Subcutaneous preadipocyte (primary cell): Measurements from ENCODE around the gene FAM3A. TPM values are rescaled to one million over a fixed set of nuclear protein-coding genes. Genes with fewer than 3 reads are reported as not detected.

ENCODE experiments used
- small RNA-seq: library from RNA; depleted of rRNA; stranded (forward); fragments of <200 nt; gene quantifications from one replicate; pipeline ENCODE3, GENCODE V24; 2012
- total RNA-seq: library from RNA; depleted of rRNA; stranded (reverse); fragments of >200 nt; gene quantifications from 2 replicates; pipeline ENCODE4 v1.2.3, GENCODE V29; 2012

The FAM3A gene, protein sequence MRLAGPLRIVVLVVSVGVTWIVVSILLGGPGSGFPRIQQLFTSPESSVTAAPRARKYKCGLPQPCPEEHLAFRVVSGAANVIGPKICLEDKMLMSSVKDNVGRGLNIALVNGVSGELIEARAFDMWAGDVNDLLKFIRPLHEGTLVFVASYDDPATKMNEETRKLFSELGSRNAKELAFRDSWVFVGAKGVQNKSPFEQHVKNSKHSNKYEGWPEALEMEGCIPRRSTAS
- total RNA-seq = 23.3 and 25.0 TPM in 2 replicates

DNA sequence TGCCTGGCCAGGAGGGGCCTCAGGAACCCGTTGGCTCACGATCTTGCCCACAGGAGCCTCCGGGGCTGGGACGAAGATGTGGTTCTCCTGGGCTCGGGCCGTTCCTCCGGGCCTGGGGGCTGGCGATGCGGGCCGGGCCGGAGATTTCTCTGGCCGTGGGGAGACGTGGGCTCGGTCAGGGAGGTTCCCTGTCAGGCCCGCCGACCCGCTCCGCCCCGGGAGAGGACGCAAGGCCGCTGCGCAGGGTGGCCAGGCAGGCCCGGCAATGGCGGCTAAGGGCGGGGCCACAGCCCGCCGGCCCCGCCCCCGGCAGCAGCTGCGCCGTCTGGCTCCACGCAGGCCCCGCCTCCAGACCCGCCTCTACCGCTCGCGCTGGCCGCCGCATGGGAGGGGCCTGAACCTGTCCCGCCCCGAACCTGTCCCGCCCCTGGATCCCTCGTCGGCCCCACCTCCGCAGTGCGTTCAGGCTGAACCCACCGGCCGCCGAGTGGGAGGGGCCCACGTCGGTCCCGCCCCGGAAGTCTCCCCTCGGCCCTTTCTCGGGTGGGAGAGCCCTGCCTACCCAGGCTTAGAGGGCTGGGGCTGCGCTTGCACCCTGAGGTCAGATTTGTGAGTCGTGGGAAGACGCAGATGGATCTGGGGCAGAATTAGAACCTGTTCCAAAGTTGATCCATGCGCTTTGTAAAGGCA is at the start of gene FAM3A:
Gene FAM3A, minus strand, starts transcription at position 267 of the 690 bp plus-strand sequence. CDS start 460 bp downstream, outside the sequence.

DNA sequence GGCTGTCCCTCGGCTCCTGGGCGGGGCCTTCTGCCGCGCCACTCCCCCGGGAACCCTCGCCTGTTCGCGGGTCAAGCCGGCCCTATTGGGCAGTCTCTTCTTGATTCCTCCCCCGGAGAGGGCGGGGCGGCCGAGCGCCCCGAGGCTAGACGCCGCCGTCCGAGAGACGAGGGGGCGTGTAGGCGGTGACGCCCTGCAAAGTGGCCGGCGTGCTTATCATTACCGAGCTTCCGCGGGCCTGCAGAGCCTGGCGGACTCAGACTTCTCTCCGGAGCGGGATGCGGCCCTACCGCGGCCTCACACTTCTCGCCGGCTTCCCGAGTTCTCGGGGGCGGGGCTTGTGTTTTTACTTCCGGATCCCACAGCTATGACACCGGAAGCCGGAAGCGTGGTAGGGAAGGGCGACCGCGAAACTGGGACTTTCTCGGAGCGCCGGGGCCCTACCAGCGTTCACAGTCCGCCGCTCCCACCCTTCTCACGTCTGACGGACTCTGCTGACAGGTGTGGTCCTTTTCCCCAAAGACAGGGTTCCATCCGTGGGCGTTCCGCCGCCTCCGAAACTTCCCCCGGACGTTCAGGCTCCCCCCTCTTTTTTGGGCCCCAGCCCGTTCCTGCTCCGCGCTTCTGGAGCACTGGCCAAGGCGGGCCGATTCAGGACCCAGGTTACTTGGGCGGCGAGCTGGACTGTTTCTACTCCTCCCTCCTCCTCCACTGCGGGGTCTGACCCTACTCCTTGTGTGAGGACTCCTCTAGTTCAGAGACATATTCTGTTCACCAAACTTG is 31.4 kb upstream of the FAM3A start, which contains the start of gene IKBKG:
Gene IKBKG, plus strand, starts transcription at position 376 of the 783 bp plus-strand sequence. CDS start 4,383 bp downstream, outside the sequence.

DNA sequence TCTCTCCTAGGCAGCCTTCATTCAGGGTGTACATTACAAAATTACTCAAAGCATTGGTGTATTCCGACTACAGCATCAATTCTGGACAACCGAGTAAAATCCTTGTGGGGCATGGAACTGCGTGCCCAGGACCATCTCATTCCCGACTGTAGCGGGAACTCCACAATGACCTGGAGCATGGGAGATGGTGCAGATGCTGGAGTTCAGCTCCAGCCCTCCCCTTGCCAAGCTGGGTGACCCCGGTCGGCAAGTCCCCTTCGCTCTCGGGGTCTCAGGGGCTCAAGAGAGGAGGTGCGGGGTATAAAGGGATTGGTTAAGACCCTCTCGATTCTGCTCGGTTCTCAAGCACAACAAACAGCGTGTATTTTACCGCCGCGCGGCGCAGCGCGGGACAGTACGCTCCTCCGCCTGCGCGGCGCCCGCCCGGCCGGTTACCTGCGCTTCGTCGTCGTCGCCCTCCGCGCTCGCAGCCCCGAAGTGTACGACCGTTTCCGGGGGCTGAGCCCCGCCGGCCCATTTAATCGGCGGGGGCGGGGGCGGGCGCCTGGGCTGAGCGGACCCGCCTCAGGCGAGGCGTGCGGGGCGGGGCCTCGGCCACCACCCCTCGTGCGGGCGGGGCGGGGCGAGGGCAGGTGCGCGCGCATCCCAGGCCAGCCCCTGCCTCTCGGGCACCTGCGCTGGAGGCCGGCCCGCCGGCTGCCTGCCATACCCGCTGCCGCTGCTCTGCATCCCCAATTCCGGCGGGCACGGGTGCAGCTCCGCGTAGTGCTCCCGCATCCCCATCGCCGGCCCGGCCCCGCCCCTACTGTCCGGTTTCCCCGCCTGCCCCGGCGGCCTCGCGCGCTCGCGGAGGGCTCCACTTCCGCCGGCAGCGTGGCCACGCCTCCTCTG is 30.6 kb upstream of the FAM3A start, which contains the start of gene G6PD:
Gene G6PD, minus strand, starts transcription at position 493 of the 891 bp plus-strand sequence. CDS start 691 bp downstream, outside the sequence.

DNA sequence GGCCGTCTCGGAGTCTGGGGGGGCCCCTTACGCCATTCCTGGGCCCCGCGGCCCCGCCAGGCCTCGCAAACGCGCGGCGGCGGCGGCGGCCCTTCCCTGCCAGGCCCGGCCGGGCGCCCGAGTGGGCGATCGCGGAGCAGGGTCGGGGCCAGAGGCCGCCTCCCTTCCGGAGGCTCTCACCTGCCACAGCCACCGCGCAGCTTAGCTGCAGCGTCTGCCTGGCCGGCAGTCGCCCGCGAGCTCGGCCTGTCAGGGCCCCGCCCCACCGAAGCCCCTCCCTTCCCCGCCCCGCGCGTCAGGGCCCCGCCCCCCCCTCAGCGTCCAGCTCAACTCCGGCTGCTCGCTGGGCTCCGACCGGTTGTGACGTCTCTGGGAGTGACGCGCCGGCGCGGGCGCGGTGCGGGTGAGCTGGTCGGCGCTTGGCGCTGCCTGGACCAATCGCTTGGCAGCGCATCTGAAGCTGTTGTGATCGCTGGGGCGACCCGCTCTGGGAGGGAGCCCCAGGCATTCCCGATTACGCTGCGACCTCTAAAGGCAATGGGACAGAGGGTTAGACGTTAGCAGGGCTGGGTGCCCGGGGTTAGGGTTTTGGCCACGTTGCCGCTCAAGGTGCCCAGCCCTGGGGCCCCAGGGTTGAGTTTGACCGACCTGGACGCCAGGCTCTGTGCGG is 25.5 kb downstream of the FAM3A start, which contains the start of gene SLC10A3:
Gene SLC10A3, minus strand, starts transcription at position 216 of the 670 bp plus-strand sequence. CDS start 1,689 bp downstream, outside the sequence.

DNA sequence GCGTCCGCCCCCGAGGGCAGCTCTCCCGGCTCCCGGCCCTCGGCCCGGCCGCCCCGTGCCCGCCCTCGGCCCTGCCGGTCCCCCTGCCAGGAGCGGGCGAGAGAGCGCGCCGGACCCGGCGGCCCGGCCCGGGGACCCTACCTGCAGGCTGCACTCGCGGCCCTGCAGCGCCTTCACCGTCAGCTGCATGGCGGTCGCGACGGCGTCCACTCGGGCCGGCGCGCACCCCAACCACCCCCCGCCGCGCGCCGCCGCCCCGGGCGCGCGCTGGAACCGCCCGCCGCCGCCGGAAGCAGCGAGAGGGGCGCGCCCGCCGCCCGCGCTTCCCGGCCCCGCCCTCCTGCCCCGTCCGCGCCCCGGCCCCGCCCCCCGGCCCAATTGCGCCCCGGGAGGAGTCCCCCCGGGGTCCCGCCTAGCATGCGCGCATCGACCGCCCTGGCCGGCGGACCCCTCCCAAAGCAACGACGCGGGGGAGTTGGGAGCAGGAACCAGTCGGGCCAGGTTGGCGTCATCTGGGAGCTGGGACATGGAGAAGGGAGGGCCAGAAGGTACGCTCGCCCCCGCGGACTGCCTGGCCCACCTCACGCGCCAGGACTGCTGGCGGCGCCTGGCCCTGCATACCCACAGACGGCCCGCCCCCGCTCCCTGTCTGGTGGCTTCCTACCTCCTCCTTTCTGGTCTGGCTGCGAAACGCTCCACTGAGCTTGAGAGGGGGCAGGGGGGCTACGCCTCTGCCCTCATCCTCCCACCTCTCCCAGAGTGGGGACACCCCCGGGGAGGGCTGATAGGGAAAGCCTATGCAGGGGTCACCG is 29.4 kb downstream of the FAM3A start, which contains the start of gene UBL4A:
Gene UBL4A, minus strand, starts transcription at position 220 of the 812 bp plus-strand sequence. Its CDS starts 31 bp downstream, at position 189.

DNA sequence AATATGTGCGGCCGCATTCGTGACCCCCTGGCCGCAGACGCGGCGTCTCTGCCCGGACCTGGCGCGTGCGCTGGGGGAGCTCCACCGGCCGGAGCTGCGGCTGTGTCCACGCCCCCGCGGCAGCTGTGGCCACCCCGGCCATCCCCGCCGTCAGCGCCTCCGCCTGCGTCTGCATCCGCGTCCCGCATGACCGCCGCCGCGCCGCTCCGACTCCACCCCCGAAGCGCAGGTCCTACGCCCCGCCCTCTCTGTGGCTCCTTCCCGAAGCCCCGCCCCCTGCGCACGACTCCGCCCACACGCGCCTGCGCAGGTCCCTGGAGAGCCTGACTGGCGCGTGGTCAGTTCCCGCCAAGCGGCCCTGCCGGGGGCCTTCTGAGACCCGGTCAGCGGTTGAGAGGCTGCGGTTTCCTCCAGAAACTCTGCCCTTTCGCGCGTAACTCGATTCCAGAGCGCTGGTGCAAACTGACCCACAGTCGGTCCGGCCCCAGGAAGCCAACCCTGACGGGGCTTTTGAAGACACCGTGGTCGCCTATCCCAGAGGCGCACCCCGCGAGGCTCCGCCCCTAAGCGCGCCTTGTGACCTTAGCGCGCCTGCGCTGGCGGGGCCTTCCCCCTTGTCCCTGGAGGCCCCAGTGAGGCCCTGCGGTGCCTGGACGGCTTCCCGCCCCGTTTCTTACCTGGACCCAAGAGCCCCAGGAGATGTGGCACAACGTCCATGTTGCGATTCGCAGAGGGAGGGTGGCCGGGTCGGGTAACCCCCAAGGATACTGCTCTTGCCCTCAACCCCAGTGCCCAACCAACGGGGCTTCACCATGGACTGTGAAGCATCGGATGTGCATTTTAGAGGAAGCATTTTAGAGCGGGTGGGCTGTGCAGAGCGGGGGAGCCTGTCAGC is 37.1 kb downstream of the FAM3A start, which contains the start of gene LAGE3:
Gene LAGE3, minus strand, starts transcription at position 554 of the 895 bp plus-strand sequence. Its CDS starts 366 bp downstream, at position 188.

DNA sequence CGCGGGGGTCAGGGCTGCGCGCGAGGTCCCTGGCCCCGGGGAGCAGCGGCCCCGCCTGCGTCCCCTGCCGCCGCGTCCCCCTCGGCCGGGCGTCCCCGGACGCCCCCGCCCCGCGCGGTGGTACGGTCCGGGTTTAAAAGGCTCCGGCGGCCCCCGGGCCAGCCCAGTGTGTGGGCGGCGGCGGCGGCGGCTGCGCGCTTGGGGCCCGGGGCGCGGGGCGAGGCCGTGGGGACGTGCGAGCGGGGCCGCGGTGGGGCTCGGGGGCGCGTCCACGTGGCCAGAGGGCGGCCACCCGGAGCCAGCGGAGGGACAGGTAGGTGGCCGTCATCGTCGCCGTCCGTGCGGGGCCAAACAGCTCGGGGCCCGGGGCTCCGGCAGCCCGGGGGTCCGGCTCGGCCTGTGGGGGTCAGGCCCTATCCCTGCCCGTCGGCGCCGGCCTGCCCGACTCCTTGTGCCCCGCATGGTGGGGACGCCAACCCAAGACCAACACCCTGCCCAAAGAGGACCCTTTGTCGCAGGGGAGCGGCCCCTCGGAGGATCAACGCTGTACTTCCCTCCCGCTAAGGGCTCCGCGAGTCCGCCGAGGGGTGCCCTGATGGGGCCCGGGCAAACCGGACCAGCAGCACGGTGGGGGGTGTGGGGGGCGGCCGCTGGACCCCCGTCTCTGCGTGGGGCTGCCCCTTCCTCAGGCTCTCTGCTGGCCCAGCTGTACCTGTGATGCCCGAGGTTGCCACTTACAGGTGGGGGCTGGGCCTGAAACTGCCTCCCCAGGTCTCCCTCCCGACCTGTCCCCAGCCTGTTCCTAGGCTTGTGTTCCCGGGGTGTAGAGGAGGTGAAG is 57.7 kb downstream of the FAM3A start, which contains the start of gene PLXNA3:
Gene PLXNA3, plus strand, starts transcription at position 166 of the 838 bp plus-strand sequence. CDS start 1,903 bp downstream, outside the sequence.

Small RNA genes lying within 50 kb of the gene (small RNA-seq; reads per million reads assigned to genes)
- gene RN7SL697P = not detected

Other genes starting within 250 kb of the FAM3A start
- not detected in 2 replicates for gene TEX28, start 221.1 kb downstream of the FAM3A start, total RNA-seq
- not detected in 2 replicates for gene TKTL1, start 220.4 kb downstream of the FAM3A start, total RNA-seq
- gene FLNA, start 141.6 kb downstream of the FAM3A start, total RNA-seq = 1,220 and 1,461 TPM in 2 replicates
- gene EMD, start 136.9 kb downstream of the FAM3A start, total RNA-seq = 32.7 and 38.5 TPM in 2 replicates
- 1,085 and 1,649 TPM in 2 replicates for gene RPL10, start 117.9 kb downstream of the FAM3A start, total RNA-seq
- gene DNASE1L1, start 107.0 kb downstream of the FAM3A start, total RNA-seq = 18.0 and 28.2 TPM in 2 replicates
- gene TAFAZZIN, start 104.7 kb downstream of the FAM3A start, total RNA-seq = 18.4 and 20.9 TPM in 2 replicates
- 35.6 and 39.3 TPM in 2 replicates for gene ATP6AP1, start 87.6 kb downstream of the FAM3A start, total RNA-seq
- gene GDI1, start 79.1 kb downstream of the FAM3A start, total RNA-seq = 63.2 and 69.0 TPM in 2 replicates
- 34.9 and 35.2 TPM in 2 replicates for gene FAM50A, start 72.1 kb downstream of the FAM3A start, total RNA-seq
- 13.2 and 16.2 TPM in 2 replicates for gene PLXNA3, start 58.0 kb downstream of the FAM3A start, total RNA-seq
- 9.0 and 9.2 TPM in 2 replicates for gene LAGE3, start 37.0 kb downstream of the FAM3A start, total RNA-seq
- 37.5 and 37.7 TPM in 2 replicates for gene UBL4A, start 29.6 kb downstream of the FAM3A start, total RNA-seq
- 28.0 and 28.7 TPM in 2 replicates for gene SLC10A3, start 25.6 kb downstream of the FAM3A start, total RNA-seq
- gene G6PD, start 30.6 kb upstream of the FAM3A start, total RNA-seq = 145 and 151 TPM in 2 replicates
- 17.2 and 19.8 TPM in 2 replicates for gene IKBKG, start 31.4 kb upstream of the FAM3A start, total RNA-seq
- not detected in 2 replicates for gene CTAG1A, start 68.9 kb upstream of the FAM3A start, total RNA-seq
- gene CTAG1B, start 103.0 kb upstream of the FAM3A start, total RNA-seq = not detected in 2 replicates
- not detected in 2 replicates for gene CTAG2, start 137.3 kb upstream of the FAM3A start, total RNA-seq
- gene GAB3, start 234.8 kb upstream of the FAM3A start, total RNA-seq = 10.4 and 27.9 TPM in 2 replicates
- 48.5 and 60.4 TPM in 2 replicates for gene DKC1, start 246.6 kb upstream of the FAM3A start, total RNA-seq